GM19240 (cell line): ENCODE measurements around the gene EXO1.

Experiments used
- DNase-seq: peaks from one replicate; pipeline ENCODE4 v3.0.0; 2011; ENCODE audit warnings: low spot score; ENCODE audit not compliant: insufficient read length

The EXO1 gene

DNA sequence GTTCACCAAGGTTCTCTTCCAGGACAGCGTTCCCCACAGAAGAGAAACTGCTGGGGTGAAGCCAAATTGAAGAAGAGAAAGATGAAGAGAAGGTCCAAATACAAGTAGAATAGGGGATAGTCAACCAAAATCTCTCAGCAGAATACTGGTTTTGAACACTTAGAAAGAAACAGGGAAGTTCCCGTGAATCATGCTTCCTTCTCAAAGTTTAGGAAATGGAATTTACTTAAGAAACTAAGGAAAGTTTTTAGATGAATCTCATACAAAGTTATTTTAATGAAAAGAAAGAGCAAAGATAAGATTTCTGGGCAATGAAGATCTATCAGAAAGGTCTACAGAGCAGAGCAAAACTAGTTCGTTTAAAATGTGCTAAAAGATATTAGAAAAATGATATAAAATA lies 43.3 kb downstream of the EXO1 start:
- DNase-seq, result no peak

DNA sequence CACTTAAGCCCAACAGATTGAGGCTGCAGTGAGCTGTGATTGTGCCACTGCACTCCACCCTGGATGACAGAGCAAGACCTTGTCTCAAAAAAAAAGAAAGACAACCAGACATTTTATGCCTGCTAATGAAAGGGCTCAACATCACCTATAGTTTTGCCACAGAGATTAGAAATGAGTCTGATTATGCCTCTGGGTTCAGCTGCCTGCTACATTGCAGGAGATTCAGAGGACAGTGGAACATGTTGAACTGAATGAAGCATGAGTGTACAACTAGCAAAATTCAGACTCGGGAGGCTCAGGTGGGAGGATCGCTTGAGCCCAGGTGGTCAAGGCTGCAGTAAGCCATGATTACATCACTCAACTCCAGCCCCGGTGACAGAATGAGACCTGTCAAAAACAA lies 46.0 kb downstream of the EXO1 start:
- DNase-seq, result no peak

DNA sequence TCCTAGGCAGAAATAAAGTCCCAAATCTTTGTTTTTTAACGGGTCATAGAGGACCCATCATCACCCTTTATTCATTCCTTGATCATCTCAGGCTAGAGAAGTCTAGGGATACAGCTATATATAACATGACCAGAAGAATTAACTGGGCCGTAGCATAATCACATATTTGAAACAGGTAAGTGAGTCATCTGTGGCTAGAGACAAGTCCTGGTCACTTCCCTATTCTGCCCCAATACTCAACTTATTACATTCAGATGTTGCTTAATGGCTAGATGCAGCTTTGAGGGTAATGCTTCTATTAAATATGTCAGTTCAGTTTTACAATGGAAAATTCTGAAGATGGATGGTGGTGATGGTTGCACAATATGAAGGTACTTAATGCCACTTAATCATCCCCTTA lies 47.0 kb downstream of the EXO1 start:
- DNase-seq, result no peak

DNA sequence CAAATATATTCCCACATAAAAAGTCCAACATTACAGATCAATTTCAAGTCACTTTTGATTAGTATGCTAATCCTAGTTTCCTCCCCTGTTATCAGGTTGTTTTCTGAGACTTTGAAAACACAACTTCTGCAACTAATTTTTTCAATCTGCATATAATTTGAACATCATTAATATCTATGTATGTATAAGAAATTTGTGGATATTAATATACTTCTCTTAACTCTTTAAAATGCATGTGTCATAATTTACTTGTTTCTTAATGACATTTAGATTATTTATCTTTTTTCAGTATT lies 48.6 kb downstream of the EXO1 start:
- no peak for DNase-seq

DNA sequence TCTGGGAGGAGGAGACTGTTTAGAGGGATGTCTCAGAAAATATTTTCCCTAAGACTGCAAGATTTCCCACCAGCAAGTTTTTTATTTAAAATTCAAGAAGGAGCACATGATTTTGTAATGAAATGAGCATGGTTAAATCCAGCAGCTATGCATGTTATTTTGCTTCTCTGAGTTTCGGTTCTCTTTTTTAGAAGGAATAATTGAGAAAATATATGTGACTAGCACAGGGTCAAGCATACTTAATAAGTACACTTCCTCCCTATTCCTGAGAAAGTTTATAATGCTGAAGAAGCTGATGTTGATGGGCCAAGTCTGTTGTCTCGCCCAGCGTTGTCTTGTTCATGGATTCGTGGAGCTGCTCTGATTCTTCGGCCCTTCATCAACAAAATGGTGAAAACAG lies 51.2 kb downstream of the EXO1 start:
- DNase-seq, result no peak

DNA sequence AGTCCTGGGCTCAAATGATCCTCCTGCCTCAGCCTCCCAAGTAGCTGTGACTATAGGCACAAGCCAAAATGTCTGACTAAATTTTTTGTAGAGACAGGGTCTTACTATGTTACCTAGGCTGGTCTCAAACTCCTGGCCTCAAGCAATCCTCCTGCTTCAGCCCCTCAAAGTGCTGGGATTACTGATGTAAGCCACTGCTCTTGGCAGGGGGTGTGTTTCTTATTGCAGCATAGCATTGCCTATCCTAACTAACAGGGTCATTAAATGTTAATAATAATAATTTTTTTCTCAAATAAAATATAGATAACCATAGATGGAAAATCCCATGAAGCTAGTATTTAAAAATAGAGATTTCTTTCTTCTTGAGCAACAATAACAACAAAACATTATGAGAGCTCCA lies 52.4 kb downstream of the EXO1 start:
- no peak for DNase-seq

DNA sequence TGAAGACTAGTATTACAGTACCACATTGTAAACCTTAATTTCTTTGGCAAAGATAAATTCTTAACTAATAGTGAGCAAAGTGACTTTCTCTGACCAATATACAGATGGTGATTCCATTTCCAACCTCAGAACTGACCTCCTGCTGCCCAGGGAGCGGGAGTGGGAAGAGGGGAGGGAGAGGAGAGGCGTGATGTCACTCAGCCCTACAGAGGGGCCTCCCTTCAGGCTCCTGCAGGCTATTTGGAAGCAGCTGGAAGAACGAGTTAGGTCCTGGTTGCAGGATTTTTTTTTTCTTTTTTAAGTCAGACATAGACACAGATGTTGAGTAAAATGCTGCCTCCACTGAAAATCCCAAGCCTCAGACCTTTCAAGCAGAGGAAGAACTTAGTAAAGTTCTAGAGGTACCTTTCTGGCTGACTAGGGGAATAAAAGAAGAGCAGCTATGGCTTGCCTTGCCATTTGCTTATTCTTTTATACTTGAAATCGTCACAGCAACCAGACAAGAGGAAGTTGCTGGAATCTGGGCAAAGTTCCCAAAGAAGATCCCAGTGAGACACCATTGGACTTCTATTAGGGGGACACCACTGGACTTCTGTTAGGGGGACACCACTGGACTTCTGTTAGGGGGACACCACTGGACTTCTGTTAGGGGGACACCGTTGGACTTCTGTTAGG lies 54.5 kb downstream of the EXO1 start:
- no peak for DNase-seq

DNA sequence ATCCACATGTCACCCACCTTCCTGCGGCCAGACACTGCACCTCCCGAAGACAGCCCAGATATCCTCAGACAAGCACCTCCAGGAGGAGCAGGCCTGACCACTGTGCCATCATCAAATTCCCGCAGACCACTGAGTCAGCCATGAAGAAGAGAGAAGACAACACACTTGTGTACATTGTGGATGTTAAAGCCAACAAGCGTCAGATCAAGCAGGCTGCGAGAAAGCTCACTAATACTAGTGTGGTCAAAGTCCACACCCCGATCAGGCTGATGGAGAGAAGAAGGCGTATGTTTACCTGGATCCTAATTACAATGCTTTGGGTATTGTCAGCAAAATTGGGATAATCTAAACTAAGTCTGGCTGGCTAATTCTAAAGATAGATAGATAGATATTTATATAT lies 68.2 kb downstream of the EXO1 start:
- DNase-seq, result no peak

DNA sequence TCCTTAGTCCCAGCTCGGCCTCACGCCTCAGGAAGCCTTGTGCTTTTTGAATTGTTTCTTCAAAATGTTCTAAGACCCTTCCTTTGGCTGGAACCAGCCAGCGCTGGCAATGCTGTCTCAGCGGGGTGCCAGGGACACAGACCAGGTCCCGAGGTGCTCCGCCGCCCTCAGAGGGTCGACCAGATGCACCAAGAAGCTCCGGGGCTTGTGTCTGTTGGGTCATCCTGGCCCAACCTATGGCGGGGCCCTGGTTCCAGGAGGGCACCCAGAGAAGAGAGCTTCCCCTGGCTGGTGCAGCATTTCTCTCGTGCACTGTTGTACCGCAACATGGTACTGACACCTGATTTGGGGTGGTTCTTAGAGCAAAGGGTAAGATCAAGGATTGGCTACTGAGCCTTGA lies 69.5 kb downstream of the EXO1 start:
- DNase-seq, result no peak

DNA sequence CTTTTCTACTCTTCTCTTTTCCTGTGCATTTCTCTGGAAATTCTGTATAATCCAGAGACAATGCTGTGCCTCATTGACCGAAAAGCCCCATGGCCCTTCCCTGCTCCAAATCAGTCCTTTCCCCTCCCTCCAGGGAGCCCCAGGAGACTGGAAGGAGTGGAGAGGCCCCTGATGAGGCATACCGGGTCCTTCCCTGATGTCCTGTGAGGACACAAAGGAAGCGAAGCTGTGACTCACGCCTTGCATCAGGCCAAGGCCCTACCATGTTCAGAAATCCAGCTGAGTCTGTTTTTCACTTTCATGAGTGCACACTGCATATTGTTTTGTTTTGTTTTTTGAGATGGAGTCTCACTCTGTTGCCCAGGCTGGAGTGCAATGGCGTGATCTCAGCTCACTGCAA lies 70.9 kb downstream of the EXO1 start:
- no peak for DNase-seq

DNA sequence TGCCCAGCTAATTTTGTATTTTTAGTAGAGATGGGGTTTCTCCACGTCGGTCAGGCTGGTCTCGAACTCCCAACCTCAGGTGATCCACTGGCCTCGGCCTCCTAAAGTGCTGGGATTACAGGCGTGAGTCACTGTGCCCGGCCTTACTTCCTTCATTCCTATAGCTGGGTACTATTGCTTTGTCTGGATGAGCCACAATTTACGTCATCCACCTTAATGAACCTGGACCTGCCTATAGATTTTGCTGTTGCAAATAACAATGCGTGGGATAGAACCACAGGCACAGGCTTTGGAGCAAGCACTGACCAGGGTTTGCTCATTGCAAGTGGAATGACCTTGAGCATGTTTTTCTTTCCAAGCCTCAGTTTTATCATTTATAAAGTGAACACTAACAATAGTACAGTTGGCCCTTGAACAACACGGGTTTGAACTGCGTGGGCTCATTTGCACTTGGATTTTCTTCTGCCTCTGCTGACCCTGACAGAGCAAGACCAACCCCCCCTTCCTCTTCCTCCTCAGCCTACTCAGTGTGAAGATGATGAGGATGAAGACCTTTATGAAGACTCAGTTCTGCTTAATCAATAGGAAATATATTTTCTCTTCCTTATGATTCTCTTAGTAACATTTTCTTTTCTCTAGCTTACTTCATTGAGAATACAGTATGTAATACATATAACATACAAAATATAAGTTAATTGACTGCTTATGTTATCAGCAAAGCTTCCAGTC lies 76.2 kb downstream of the EXO1 start:
- no peak for DNase-seq

DNA sequence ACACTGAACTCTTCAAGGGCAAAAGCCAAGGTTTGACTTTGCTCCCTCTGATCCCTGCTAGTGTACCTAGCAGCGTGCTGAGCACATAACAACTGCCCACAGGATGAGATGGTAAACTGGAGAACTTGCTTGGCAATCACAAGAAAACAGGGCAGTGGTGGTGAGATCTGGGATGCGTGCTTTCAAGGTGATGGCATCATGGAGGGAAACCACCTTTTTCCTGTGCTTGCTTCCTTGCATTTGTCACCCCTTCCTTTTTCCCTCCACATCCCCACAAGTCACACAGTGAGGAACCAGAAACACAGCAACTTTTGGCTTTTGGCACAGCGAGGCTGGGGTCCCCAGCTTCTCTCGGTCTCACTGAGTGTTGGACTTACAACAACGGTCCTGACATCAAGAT lies 78.1 kb downstream of the EXO1 start:
- DNase-seq, result no peak

DNA sequence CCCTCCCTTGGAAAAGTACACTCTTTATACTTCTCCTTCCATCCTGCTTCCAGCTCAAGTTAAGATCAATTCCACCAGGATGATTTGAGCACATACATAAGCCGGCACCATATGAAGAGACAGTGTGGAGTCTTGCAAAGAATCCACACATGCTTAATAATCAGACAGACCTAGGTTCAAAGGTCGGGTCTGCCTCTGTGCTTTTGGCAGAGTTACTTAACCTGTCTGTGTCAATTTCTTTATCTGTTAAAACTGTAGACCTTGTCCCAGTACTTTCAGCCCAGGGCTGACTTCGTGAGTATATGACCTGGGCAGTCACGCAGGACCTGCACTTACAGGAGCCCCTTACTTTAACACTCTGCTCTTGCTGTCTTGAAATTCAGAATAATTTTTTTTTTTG lies 79.3 kb downstream of the EXO1 start:
- no peak for DNase-seq

DNA sequence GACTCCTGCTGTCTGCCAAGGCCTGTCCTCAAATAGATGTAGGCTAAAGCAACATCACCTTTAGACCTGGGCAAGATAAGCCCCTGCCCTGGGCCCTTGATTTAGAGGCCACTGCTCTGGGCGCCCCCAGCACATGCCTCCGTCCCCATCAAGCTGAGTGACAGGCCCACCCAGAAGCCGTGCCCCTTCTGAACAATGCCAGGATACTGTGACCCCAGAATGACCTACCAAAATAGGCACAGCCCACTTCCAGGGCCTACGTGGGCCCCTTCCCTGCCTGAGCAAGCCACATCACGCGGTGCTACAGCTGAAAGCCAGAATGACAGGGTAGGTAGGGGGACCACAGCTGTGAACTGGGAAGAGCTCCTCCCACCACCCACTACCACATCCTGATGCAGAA lies 84.8 kb downstream of the EXO1 start:
- DNase-seq, result no peak

DNA sequence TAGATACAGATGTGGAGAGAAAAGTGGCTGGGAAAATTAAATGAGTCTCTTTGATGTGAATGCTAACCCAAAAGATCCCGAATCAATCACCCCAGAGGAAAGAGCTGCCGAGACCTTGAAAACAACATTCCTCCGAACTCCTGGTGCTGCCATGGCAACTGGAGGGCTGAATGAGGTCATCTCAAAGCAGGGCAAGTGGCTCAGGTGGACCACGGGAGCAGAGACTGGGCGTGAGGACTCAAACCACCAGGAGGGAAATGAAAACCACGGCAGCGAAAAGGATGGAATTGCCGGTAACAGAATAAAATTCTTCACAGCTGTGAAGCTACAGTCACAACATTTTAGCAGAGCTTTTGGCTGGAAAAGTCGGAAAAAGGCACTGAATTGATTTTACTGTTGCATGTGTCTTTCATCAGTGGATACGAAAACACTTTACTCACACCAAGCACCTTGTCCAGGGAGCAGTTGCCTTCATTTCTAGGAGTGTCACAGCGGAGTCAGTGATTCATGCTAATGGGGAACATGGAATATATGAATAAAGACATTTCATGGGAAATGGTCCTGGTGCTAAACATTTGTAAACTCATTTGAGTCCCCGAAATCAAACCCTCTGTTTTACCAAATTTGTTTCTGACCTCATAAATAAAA lies 86.3 kb downstream of the EXO1 start:
- DNase-seq, result no peak

DNA sequence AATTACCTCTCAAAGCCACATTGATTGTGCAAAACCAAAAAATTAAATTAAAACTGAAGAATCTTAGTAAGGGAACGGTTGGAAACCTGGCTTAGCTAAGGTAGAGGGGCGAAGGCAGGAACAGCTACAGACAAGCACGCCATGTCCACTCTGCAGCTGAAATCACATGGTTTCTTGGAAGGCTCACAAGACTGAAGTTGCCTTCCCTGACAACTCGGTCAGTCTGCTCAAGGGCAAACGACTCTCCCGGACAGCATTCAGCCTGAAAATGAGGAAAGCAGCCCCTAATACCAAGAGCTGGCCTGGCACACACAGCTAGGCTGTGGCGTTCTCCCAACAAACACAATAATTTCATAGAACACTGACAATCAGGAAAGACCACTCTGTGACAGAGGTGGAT lies 86.9 kb downstream of the EXO1 start:
- DNase-seq, result no peak
